K562 (cell line): ENCODE data around the gene POFUT2. TPM values are rescaled to one million over a fixed set of nuclear protein-coding genes. Genes with fewer than 3 reads are reported as not detected.

ENCODE experiments used
- CREM ChIP-seq: IDR thresholded peaks from 2 replicates; pipeline ENCODE4 v1.6.1; 2014; ENCODE audit warnings: antibody characterized with exemption, low read depth
- POLR2A ChIP-seq: fragments of 450-650 bp; conservative IDR thresholded peaks from 2 replicates; pipeline ENCODE4 v1.6.1; 2016
- TCF3 ChIP-seq: sonication (generic); formaldehyde crosslinking; IDR thresholded peaks from 2 replicates; pipeline ENCODE4 v1.4.0; 2020; ENCODE audit warnings: mild to moderate bottlenecking, missing genetic modification reagents
- TEAD4 ChIP-seq, 2 experiments: sonication (generic) in 1 of 2; formaldehyde crosslinking in 1 of 2; IDR thresholded peaks; 2 replicates each; pipeline versions ENCODE4 v1.6.1 to v1.8.0; 2012 to 2022; ENCODE audit warnings: borderline replicate concordance in 1 of 2, inconsistent platforms in 1 of 2, low read length in 1 of 2, mild to moderate bottlenecking in 1 of 2, missing genetic modification reagents in 1 of 2
- YY1 ChIP-seq, 3 experiments: IDR thresholded peaks; 2 replicates each; pipeline ENCODE4 v1.6.1; 2011; ENCODE audit warnings: low read length in 2 of 3, mild to moderate bottlenecking in 2 of 3, moderate library complexity in 2 of 3, borderline replicate concordance in 1 of 3, control low read depth in 1 of 3, low read depth in 1 of 3; ENCODE audit not compliant: insufficient read depth in 3 of 3, insufficient replicate concordance in 2 of 3, control insufficient read depth in 1 of 3, insufficient read length in 1 of 3; ENCODE audit errors: extremely low read depth in 1 of 3
- ZFP1 ChIP-seq: fragments of 450-650 bp; formaldehyde crosslinking; IDR thresholded peaks from 2 replicates; pipeline ENCODE4 v1.4.0; 2020; ENCODE audit warnings: mild to moderate bottlenecking, mixed read lengths
- polyA plus RNA-seq, 8 experiments: library from polyadenylated mRNA; depleted of rRNA in 4 of 8; stranded (reverse) in 5 of 8; unstranded in 3 of 8; fragments of >200 nt; fragmentation: Nextera tagmentation in 2 of 8; fragmentation: Illumina TruSeq in 1 of 8; extraction: Ambion mirVana in 2 of 8; extraction: Trizol in 1 of 8; gene quantifications; 2 replicates each; pipeline versions ENCODE4 v1.2.1 to v1.2.3, GENCODE V29; 2011 to 2014; ENCODE audit warnings: inconsistent platforms in 1 of 8, missing spikeins in 1 of 8
- total RNA-seq, 7 experiments: library from RNA; depleted of rRNA in 6 of 7; stranded (reverse); fragments of >200 nt in 6 of 7; fragmentation: Illumina TruSeq in 2 of 7; extraction: Trizol in 2 of 7; gene quantifications; 2 replicates each; pipeline versions ENCODE4 v1.2.1 to v1.2.3, GENCODE V29; 2011 to 2021; ENCODE audit warnings: low replicate concordance in 1 of 7
- TF ChIP-seq, protein P1 (sequence below), 2 experiments: fragments of 450-650 bp; IDR thresholded peaks; 2 replicates each; pipeline ENCODE4 v1.6.1; 2016; ENCODE audit warnings: mild to moderate bottlenecking in 2 of 2, borderline replicate concordance in 1 of 2, low read depth in 1 of 2, moderate library complexity in 1 of 2
- TF ChIP-seq, protein P2 (sequence below): fragments of 250-450 bp; sonication (Bioruptor Pico); IDR thresholded peaks from 2 replicates; pipeline ENCODE4 v1.8.0; 2022; ENCODE audit warnings: moderate library complexity, mild to moderate bottlenecking, inconsistent platforms
- TF ChIP-seq, protein P3 (sequence below), 2 experiments: fragments of 450-650 bp; IDR thresholded peaks; 2 replicates each; pipeline ENCODE4 v1.6.1; 2018; ENCODE audit warnings: mild to moderate bottlenecking in 2 of 2, low read depth in 1 of 2; ENCODE audit not compliant: partially characterized antibody in 2 of 2
- TF ChIP-seq, protein P4 (sequence below): sonication (generic); formaldehyde crosslinking; IDR thresholded peaks from 2 replicates; pipeline ENCODE4 v1.8.0; 2022; ENCODE audit warnings: mild to moderate bottlenecking, missing genetic modification reagents

POFUT2 gene
- total and polyA plus RNA-seq, 9 of the 15 experiments (the other 6 are each of a cell fraction or from before 2014, with no cell fraction given) = 1.1 to 24.2 (median 11.0) TPM

DNA sequence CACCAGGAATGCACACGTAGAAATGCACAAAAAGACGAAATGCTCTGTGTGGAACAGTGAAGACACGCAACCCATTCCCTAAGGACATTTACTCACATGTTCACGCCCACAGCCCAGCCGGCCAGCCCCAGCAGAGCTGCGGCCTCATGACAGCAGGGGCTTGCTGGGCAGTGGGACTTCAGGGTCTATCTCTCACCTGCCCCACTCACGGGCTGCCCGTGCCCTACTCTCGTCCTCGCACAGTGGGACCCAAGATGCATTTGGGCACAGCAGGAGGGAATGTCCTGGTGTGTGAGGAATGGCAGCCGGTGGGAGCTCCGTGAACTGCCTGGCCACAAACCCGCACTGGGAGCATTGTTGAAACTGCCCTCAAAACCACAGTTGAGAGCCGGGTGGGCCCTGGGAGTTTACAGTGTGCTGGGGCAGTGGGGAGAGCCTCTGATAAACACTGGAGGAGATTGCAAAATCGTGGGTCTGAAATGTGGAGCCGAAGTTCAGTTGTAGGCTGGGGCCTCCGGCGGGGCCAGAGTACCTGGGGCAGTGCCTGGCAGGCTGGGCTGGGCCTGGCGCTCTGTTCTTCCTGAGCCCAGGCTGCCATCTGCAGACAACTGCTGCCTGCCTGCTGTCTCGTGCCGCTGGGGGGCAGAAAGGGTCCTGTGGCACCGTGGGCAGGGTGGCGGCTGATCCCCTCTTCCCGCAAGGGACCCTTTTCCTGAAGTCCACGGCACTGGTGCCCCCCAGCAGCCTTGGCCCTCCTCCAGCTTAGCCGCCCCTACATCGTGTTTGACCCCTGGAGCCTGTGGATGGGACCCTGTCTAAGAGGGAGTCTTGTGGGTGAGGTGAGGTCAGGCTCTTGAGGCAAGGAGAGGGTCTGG lies 20.7 kb upstream of the POFUT2 start (continued):
- TF ChIP-seq, protein P1, sequence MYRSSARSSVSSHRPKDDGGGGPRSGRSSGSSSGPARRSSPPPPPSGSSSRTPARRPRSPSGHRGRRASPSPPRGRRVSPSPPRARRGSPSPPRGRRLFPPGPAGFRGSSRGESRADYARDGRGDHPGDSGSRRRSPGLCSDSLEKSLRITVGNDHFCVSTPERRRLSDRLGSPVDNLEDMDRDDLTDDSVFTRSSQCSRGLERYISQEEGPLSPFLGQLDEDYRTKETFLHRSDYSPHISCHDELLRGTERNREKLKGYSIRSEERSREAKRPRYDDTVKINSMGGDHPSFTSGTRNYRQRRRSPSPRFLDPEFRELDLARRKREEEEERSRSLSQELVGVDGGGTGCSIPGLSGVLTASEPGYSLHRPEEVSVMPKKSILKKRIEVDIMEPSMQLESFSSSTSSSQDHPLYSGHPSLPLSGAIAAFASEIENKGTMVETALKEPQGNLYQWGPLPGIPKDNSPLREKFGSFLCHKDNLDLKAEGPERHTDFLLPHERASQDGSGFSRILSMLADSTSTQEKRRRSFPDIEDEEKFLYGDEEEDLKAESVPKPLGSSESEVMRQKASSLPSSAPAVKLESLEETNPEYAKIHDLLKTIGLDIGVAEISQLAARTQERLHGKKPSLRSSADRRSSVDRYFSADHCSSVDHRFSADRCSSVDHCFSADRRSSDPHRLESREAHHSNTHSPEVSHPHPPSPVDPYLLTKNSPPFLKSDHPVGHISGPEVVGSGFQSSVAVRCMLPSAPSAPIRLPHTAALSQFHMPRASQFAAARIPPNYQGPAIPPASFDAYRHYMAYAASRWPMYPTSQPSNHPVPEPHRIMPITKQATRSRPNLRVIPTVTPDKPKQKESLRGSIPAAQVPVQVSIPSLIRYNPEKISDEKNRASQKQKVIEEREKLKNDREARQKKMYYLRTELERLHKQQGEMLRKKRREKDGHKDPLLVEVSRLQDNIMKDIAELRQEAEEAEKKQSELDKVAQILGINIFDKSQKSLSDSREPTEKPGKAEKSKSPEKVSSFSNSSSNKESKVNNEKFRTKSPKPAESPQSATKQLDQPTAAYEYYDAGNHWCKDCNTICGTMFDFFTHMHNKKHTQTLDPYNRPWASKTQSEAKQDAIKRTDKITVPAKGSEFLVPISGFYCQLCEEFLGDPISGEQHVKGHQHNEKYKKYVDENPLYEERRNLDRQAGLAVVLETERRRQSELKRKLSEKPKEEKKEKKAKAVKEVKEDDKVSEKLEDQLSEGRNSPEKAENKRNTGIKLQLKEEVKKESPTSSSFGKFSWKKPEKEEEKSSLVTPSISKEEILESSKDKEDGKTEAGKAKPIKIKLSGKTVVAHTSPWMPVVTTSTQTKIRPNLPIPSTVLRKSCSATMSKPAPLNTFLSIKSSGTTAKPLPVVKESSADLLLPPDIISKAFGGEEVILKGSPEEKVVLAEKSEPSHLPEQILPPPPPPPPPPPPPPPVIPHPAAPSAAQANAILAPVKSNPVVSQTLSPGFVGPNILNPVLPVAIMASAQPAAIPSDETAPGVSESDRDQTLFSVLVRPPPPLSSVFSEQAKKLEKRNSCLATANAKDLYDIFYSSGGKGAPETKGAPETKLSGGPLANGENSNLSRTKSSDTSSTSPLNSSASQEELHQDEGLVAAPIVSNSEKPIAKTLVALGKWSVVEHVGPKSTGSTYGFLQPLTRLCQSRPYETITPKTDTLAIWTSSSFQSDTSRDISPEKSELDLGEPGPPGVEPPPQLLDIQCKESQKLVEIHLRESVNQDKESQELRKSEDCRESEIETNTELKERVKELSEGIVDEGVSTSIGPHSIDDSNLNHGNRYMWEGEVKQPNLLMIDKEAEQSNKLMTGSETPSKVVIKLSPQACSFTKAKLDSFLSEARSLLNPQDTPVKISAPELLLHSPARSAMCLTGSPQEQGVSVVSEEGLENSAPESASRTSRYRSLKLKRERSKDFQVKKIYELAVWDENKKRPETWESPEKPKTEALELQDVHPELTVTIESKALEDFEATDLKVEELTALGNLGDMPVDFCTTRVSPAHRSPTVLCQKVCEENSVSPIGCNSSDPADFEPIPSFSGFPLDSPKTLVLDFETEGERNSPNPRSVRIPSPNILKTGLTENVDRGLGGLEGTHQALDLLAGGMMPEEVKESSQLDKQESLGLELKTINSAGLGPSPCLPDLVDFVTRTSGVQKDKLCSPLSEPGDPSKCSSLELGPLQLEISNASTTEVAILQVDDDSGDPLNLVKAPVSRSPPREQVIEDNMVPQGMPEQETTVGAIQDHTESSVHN (IDR thresholded peaks at IDR 0.05; ENCODE audit: borderline replicate concordance in 1 of 2, low read depth in 1 of 2) = no peak
- TF ChIP-seq ZFP1 (CRISPR knock-in tag) (no peak), TCF3 (CRISPR knock-in tag) (no peak), YY1 (IDR thresholded peaks at IDR 0.05; ENCODE audit: borderline replicate concordance in 1 of 3, control insufficient read depth in 1 of 3, extremely low read depth in 1 of 3, insufficient read depth in 3 of 3, insufficient read length in 1 of 3, insufficient replicate concordance in 2 of 3, low read depth in 1 of 3, low read length in 2 of 3) (no peak), TEAD4 (IDR thresholded peaks at IDR 0.05; ENCODE audit: low read length) (no peak), TEAD4 (CRISPR knock-in tag; IDR thresholded peaks at IDR 0.05; ENCODE audit: borderline replicate concordance) (no peak), CREM (no peak), POLR2A (no peak)
- TF ChIP-seq, protein P2, sequence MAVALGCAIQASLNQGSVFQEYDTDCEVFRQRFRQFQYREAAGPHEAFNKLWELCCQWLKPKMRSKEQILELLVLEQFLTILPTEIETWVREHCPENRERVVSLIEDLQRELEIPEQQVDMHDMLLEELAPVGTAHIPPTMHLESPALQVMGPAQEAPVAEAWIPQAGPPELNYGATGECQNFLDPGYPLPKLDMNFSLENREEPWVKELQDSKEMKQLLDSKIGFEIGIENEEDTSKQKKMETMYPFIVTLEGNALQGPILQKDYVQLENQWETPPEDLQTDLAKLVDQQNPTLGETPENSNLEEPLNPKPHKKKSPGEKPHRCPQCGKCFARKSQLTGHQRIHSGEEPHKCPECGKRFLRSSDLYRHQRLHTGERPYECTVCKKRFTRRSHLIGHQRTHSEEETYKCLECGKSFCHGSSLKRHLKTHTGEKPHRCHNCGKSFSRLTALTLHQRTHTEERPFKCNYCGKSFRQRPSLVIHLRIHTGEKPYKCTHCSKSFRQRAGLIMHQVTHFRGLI (CRISPR knock-in tag) = no peak
- TF ChIP-seq, protein P3, sequence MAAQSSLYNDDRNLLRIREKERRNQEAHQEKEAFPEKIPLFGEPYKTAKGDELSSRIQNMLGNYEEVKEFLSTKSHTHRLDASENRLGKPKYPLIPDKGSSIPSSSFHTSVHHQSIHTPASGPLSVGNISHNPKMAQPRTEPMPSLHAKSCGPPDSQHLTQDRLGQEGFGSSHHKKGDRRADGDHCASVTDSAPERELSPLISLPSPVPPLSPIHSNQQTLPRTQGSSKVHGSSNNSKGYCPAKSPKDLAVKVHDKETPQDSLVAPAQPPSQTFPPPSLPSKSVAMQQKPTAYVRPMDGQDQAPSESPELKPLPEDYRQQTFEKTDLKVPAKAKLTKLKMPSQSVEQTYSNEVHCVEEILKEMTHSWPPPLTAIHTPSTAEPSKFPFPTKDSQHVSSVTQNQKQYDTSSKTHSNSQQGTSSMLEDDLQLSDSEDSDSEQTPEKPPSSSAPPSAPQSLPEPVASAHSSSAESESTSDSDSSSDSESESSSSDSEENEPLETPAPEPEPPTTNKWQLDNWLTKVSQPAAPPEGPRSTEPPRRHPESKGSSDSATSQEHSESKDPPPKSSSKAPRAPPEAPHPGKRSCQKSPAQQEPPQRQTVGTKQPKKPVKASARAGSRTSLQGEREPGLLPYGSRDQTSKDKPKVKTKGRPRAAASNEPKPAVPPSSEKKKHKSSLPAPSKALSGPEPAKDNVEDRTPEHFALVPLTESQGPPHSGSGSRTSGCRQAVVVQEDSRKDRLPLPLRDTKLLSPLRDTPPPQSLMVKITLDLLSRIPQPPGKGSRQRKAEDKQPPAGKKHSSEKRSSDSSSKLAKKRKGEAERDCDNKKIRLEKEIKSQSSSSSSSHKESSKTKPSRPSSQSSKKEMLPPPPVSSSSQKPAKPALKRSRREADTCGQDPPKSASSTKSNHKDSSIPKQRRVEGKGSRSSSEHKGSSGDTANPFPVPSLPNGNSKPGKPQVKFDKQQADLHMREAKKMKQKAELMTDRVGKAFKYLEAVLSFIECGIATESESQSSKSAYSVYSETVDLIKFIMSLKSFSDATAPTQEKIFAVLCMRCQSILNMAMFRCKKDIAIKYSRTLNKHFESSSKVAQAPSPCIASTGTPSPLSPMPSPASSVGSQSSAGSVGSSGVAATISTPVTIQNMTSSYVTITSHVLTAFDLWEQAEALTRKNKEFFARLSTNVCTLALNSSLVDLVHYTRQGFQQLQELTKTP (IDR thresholded peaks at IDR 0.05; ENCODE audit: low read depth in 1 of 2, partially characterized antibody in 2 of 2) = no peak
- TF ChIP-seq, protein P4, sequence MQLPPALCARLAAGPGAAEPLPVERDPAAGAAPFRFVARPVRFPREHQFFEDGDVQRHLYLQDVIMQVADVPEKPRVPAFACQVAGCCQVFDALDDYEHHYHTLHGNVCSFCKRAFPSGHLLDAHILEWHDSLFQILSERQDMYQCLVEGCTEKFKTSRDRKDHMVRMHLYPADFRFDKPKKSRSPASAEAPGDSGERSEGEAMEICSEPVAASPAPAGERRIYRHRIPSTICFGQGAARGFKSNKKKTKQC (CRISPR knock-in tag) = 0 out of 2 replicates have a peak, but pooled peaks have one; percentile 14
